Natural killer cell (primary cell): ENCODE data around the gene CDC14A. TPM values are rescaled to one million over a fixed set of nuclear protein-coding genes. Genes with fewer than 3 reads are reported as not detected.
A peak's percentile ranks its signal among the peaks of the same experiment; 100 is the strongest.

ENCODE experiments used
- ATAC-seq, 3 donors: fragments of 150-1000 bp in 2 of 3; fragments of 200-7000 bp in 1 of 3; cut with Tn5 transposase; 1 replicate in 1 of 3; 2 replicates in 2 of 3; pipeline ENCODE4 v1.10.0; 2021; ENCODE audit warnings: mild to moderate bottlenecking in 2 of 3, moderate library complexity in 2 of 3
- DNase-seq, 2 donors: peaks; one replicate each; pipeline versions ENCODE4 v3.0.0 to v3.0.0-alpha.2; 2013 to 2021; ENCODE audit warnings: mixed read lengths in 1 of 2
- H3K27ac ChIP-seq: one replicate; pipeline ENCODE4 v1.5.1; 2013; ENCODE audit warnings: mild to moderate bottlenecking, low read length
- H3K27me3 ChIP-seq: one replicate; pipeline ENCODE4 v1.6.1; 2013; ENCODE audit warnings: low read length; ENCODE audit not compliant: control insufficient read depth, insufficient read depth
- H3K36me3 ChIP-seq: one replicate; pipeline ENCODE4 v1.6.1; 2013; ENCODE audit warnings: low read length; ENCODE audit not compliant: control insufficient read depth, insufficient read depth
- H3K4me1 ChIP-seq: one replicate; pipeline ENCODE4 v1.6.1; 2013; ENCODE audit warnings: low read length; ENCODE audit not compliant: control insufficient read depth, insufficient read depth
- H3K4me3 ChIP-seq: one replicate; pipeline ENCODE4 v1.5.1; 2013; ENCODE audit warnings: low read length
- H3K9me3 ChIP-seq: one replicate; pipeline ENCODE4 v1.6.1; 2013; ENCODE audit warnings: low read length; ENCODE audit not compliant: control insufficient read depth, insufficient read depth
- H3K27ac Mint-ChIP-seq, 2 donors: one replicate each; pipeline ENCODE4 v1.8.0; 2022; ENCODE audit warnings: mild to moderate bottlenecking in 2 of 2, mixed read lengths in 2 of 2, moderate library complexity in 1 of 2
- H3K27me3 Mint-ChIP-seq, 2 donors: one replicate each; pipeline ENCODE4 v1.8.0; 2022; ENCODE audit warnings: low read depth in 2 of 2, mixed read lengths in 2 of 2
- H3K36me3 Mint-ChIP-seq: one replicate; pipeline ENCODE4 v1.8.0; 2022; ENCODE audit warnings: mixed read lengths
- H3K4me1 Mint-ChIP-seq, 2 donors: one replicate each; pipeline ENCODE4 v1.8.0; 2022; ENCODE audit warnings: mixed read lengths in 2 of 2
- H3K4me3 Mint-ChIP-seq: one replicate; pipeline ENCODE4 v1.8.0; 2022; ENCODE audit warnings: mild to moderate bottlenecking, moderate library complexity, mixed read lengths
- H3K9me3 Mint-ChIP-seq, 2 donors: one replicate each; pipeline ENCODE4 v1.8.0; 2022; ENCODE audit warnings: mixed read lengths in 2 of 2
- CTCF ChIP-seq: fragments of 200-600 bp; IDR thresholded peaks from one replicate; pipeline ENCODE4 v1.8.0; 2022; ENCODE audit warnings: antibody characterized with exemption
- WGBS: methylation state at CpG from one replicate; pipeline ENCODE4 v1.1.7; 2013; ENCODE audit warnings: missing lambda C conversion rate; ENCODE audit not compliant: insufficient coverage; 5-methylcytosine and 5-hydroxymethylcytosine counted together
- intact Hi-C: fragments of 100-400 bp; cut with micrococcal nuclease; formaldehyde crosslinking; loops from one replicate; pipeline ENCODE4 v1.14.2; 2022
- total RNA-seq, 4 donors: library from RNA; stranded (reverse); fragments of 120-200 nt in 1 of 4; gene quantifications; one replicate each; pipeline versions ENCODE4 v1.2.3 to v1.2.4, GENCODE V29; 2013 to 2022

Gene CDC14A
- total RNA-seq, 3 donors from 2014 or later (not counting 1 experiment from before 2014, with no cell fraction given): 59.6 to 63.8 (median 60.1) TPM

GRCh38 chr1:100530880-100531487 lies 178.7 kb downstream of the CDC14A start:
- Mint-ChIP-seq H3K4me1 (peaks cover 12 to 28% of the 10 kb centered on the region in 2 donors), H3K9me3 (no peaks in the 10 kb centered on the region), H3K4me3 (peak overlapping the region; percentile 13), H3K27ac (peak overlapping the region; percentile 52 to 65), H3K36me3 (no peaks in the 10 kb centered on the region), H3K27me3 (peaks cover 7 to 16% of the 10 kb centered on the region in 2 donors)
- peak in 1 of 2 donors; percentile 56 for DNase-seq
- H3K4me3 ChIP-seq: no peak overlapping the region
- H3K36me3 ChIP-seq: no peaks in the 10 kb centered on the region
- H3K27ac ChIP-seq: no peak overlapping the region
- no peaks in the 10 kb centered on the region for H3K27me3 ChIP-seq
- no peak for TF ChIP-seq CTCF
- intact Hi-C loops: loop anchor here (5.0 kb wide), 1 partner anchor 336 kb away; no protein-coding TSS in a partner anchor
- H3K9me3 ChIP-seq: no peaks in the 10 kb centered on the region
- 8% methylated on average over 3 of the region's 3 CpGs for WGBS
- peaks cover 27% of the 10 kb centered on the region for H3K4me1 ChIP-seq
- peak; percentile 91 to 97 (median 96) for ATAC-seq

- peaks cover 27% of the 10 kb centered on the region for H3K4me1 ChIP-seq
- H3K27me3 Mint-ChIP-seq: peaks cover 15 to 32% of the 10 kb centered on the region in 2 donors
- WGBS: 34% methylated on average over 7 of the region's 7 CpGs
- intact Hi-C loops: loop anchor here (5.0 kb wide), 1 partner anchor 335 kb away; no protein-coding TSS in a partner anchor
- DNase-seq: no peak
- H3K36me3 Mint-ChIP-seq: no peaks in the 10 kb centered on the region
- H3K9me3 Mint-ChIP-seq: no peaks in the 10 kb centered on the region
- H3K27ac Mint-ChIP-seq: no peak overlapping the region
- H3K27me3 ChIP-seq: peaks cover 9% of the 10 kb centered on the region
- no peak overlapping the region for H3K27ac ChIP-seq
- no peak for TF ChIP-seq CTCF
- H3K4me3 Mint-ChIP-seq: no peak overlapping the region
- no peaks in the 10 kb centered on the region for H3K36me3 ChIP-seq
- no peaks in the 10 kb centered on the region for H3K9me3 ChIP-seq
- H3K4me1 Mint-ChIP-seq: peaks cover 12 to 28% of the 10 kb centered on the region in 2 donors
- no peak overlapping the region for H3K4me3 ChIP-seq
- no peak for ATAC-seq
These were observed 180.3 kb downstream of the CDC14A start for GRCh38 chr1:100532645-100533044.

- H3K9me3 Mint-ChIP-seq: no peaks in the 10 kb centered on the region
- Histone ChIP-seq H3K9me3 (no peaks in the 10 kb centered on the region), H3K27ac (no peak overlapping the region), H3K4me3 (no peak overlapping the region), H3K27me3 (peaks cover 26% of the 10 kb centered on the region), H3K4me1 (peaks cover 41% of the 10 kb centered on the region), H3K36me3 (no peaks in the 10 kb centered on the region)
- no peaks in the 10 kb centered on the region for H3K36me3 Mint-ChIP-seq
- WGBS: 0% methylated on average over 1 of the region's 2 CpGs
- intact Hi-C loops: no loop called here
- ATAC-seq (no peak), DNase-seq (no peak)
- no peak for TF ChIP-seq CTCF
- H3K4me3 Mint-ChIP-seq: no peak overlapping the region
- peaks cover 28 to 47% of the 10 kb centered on the region in 2 donors for H3K27me3 Mint-ChIP-seq
- H3K27ac Mint-ChIP-seq: no peak overlapping the region
- H3K4me1 Mint-ChIP-seq: peaks cover 14 to 31% of the 10 kb centered on the region in 2 donors
These were observed 183.0 kb downstream of the CDC14A start for GRCh38 chr1:100535264-100535663.

GRCh38 chr1:100536031-100536430 lies 183.7 kb downstream of the CDC14A start:
- 66% methylated on average over 3 of the region's 3 CpGs for WGBS
- no peak for TF ChIP-seq CTCF
- H3K4me1 ChIP-seq: peaks cover 35% of the 10 kb centered on the region
- H3K27me3 ChIP-seq: peaks cover 32% of the 10 kb centered on the region
- Mint-ChIP-seq H3K27ac (no peak overlapping the region), H3K27me3 (peaks cover 32 to 55% of the 10 kb centered on the region in 2 donors), H3K36me3 (no peaks in the 10 kb centered on the region), H3K9me3 (no peaks in the 10 kb centered on the region), H3K4me3 (no peak overlapping the region), H3K4me1 (peaks cover 10 to 25% of the 10 kb centered on the region in 2 donors)
- no peak overlapping the region for H3K27ac ChIP-seq
- DNase-seq: no peak
- no peaks in the 10 kb centered on the region for H3K9me3 ChIP-seq
- intact Hi-C loops: no loop called here
- H3K36me3 ChIP-seq: no peaks in the 10 kb centered on the region
- no peak for ATAC-seq
- H3K4me3 ChIP-seq: no peak overlapping the region
